H1 (cell line): ENCODE data around the gene OSBPL6. TPM values are rescaled to one million over a fixed set of nuclear protein-coding genes. Genes with fewer than 3 reads are reported as not detected.

Experiments
- CTCF ChIA-PET: fragments of 300-600 bp; sonication (Branson Sonifier 250); formaldehyde crosslinking; loops from one replicate; lab custom pipeline; 2021; ENCODE audit not compliant: partially characterized antibody; lab: Charles Lee
- POLR2A ChIA-PET: fragments of 300-600 bp; sonication (Branson Sonifier 250); formaldehyde crosslinking; loops from one replicate; lab custom pipeline; 2021; ENCODE audit warnings: inconsistent platforms; ENCODE audit not compliant: partially characterized antibody; lab: Charles Lee
- DNase-seq, 2 experiments: peaks; one replicate each; pipeline versions ENCODE4 v3.0.0 to v3.0.0-alpha.2; 2010 to 2022; ENCODE audit warnings: low spot score in 2 of 2, low read depth in 1 of 2, mixed read lengths in 1 of 2
- FAIRE-seq: peaks from 2 replicates; lab custom pipeline; 2011; peaks lifted over from hg19 to GRCh38; lab: Jason Lieb, UNC
- H2AFZ ChIP-seq: 2 replicates; pipeline ENCODE4 v1.8.1; 2012; ENCODE audit warnings: low read length, inconsistent platforms
- H2AK5ac ChIP-seq: 2 replicates; pipeline ENCODE4 v1.6.1; 2013; ENCODE audit warnings: low read depth, low read length
- H2BK120ac ChIP-seq: replicated peaks from 2 replicates; pipeline ENCODE3; 2013; ENCODE audit warnings: low read depth, low read length, inconsistent platforms
- H2BK12ac ChIP-seq: 2 replicates; pipeline ENCODE4 v1.6.1; 2013; ENCODE audit warnings: low read depth, low read length
- H2BK15ac ChIP-seq: 2 replicates; pipeline ENCODE4 v1.6.1; 2013; ENCODE audit warnings: low read length
- H2BK20ac ChIP-seq: 2 replicates; pipeline ENCODE4 v1.6.1; 2013; ENCODE audit warnings: low read length
- H2BK5ac ChIP-seq: 2 replicates; pipeline ENCODE4 v1.6.1; 2013; ENCODE audit warnings: low read depth, low read length
- H3K14ac ChIP-seq: 2 replicates; pipeline ENCODE4 v1.6.1; 2013; ENCODE audit warnings: inconsistent platforms; ENCODE audit not compliant: insufficient read length
- H3K18ac ChIP-seq: 2 replicates; pipeline ENCODE4 v1.6.1; 2013; ENCODE audit warnings: low read length; ENCODE audit errors: extremely low read depth
- H3K23ac ChIP-seq: 2 replicates; pipeline ENCODE4 v1.6.1; 2013; ENCODE audit warnings: inconsistent platforms; ENCODE audit not compliant: insufficient read length
- H3K23me2 ChIP-seq: 2 replicates; pipeline ENCODE4 v1.6.1; 2013; ENCODE audit warnings: low read depth, low read length
- H3K27ac ChIP-seq: 2 replicates; pipeline ENCODE4 v1.6.1; 2011; ENCODE audit warnings: low read depth, low read length, inconsistent platforms
- H3K27me3 ChIP-seq, 4 experiments: replicated peaks in 1 of 4; 1 replicate in 1 of 4; 2 replicates in 3 of 4; pipeline versions ENCODE4 v1.6.1 to v1.8.1; 2011 to 2013; ENCODE audit warnings: low read length in 3 of 4, mild to moderate bottlenecking in 3 of 4, inconsistent platforms in 2 of 4, mixed read lengths in 2 of 4, moderate library complexity in 1 of 4; ENCODE audit not compliant: control insufficient read depth in 3 of 4, insufficient read depth in 3 of 4; ENCODE audit errors: extremely low read depth in 1 of 4
- H3K36me3 ChIP-seq, 4 experiments: 2 replicates each; pipeline versions ENCODE4 v1.6.1 to v1.8.1; 2011 to 2013; ENCODE audit warnings: mild to moderate bottlenecking in 4 of 4, low read length in 3 of 4, moderate library complexity in 2 of 4, control low read depth in 1 of 4, inconsistent platforms in 1 of 4; ENCODE audit not compliant: insufficient read depth in 4 of 4, control insufficient read depth in 2 of 4
- H3K4ac ChIP-seq: replicated peaks from 2 replicates; pipeline ENCODE3; 2013; ENCODE audit warnings: low read length, low read depth, mixed read lengths, inconsistent platforms; ENCODE audit not compliant: insufficient read length
- H3K4me1 ChIP-seq, 4 experiments: replicated peaks in 1 of 4; 1 replicate in 1 of 4; 2 replicates in 3 of 4; pipeline versions ENCODE4 v1.6.1 to v1.8.1; 2011 to 2013; ENCODE audit warnings: low read length in 3 of 4, inconsistent platforms in 2 of 4, mixed read lengths in 1 of 4; ENCODE audit not compliant: insufficient read depth in 4 of 4, control insufficient read depth in 3 of 4
- H3K4me2 ChIP-seq, 2 experiments: 2 replicates each; pipeline versions ENCODE4 v1.6.1 to v1.8.1; 2011 to 2013; ENCODE audit warnings: low read depth in 2 of 2, low read length in 2 of 2, control low read depth in 1 of 2, inconsistent platforms in 1 of 2, mild to moderate bottlenecking in 1 of 2; ENCODE audit not compliant: insufficient read depth in 1 of 2
- H3K4me3 ChIP-seq, 4 experiments: fragments of 200-600, 300-600 bp in 1 of 4; sonication (generic), shearing (Covaris generic), sonication (Bioruptor Twin) in 1 of 4; 2 replicates each; pipeline versions ENCODE4 v1.5.1 to v1.8.1; 2011 to 2016; ENCODE audit warnings: low read length in 4 of 4, low read depth in 3 of 4, control low read depth in 2 of 4, inconsistent platforms in 2 of 4, mild to moderate bottlenecking in 2 of 4, mixed read lengths in 1 of 4, moderate library complexity in 1 of 4; ENCODE audit not compliant: insufficient read depth in 2 of 4; ENCODE audit errors: extremely low read depth in 1 of 4
- H3K56ac ChIP-seq: replicated peaks from 2 replicates; pipeline ENCODE3; 2013; ENCODE audit warnings: low read depth, mild to moderate bottlenecking, mixed read lengths, low read length, inconsistent platforms; ENCODE audit not compliant: insufficient read length
- H3K79me1 ChIP-seq: 2 replicates; pipeline ENCODE4 v1.6.1; 2013; ENCODE audit warnings: low read depth, low read length, control low read depth
- H3K79me2 ChIP-seq, 2 experiments: 2 replicates each; pipeline versions ENCODE4 v1.6.1 to v1.8.1; 2012 to 2013; ENCODE audit warnings: low read length in 2 of 2, mild to moderate bottlenecking in 2 of 2, inconsistent platforms in 1 of 2; ENCODE audit not compliant: insufficient read depth in 2 of 2, control insufficient read depth in 1 of 2
- H3K9ac ChIP-seq, 4 experiments: replicated peaks in 1 of 4; 1 replicate in 1 of 4; 2 replicates in 3 of 4; pipeline versions ENCODE4 v1.6.1 to v1.8.1; 2011 to 2013; ENCODE audit warnings: low read depth in 3 of 4, low read length in 3 of 4, control low read depth in 2 of 4, mild to moderate bottlenecking in 2 of 4, moderate library complexity in 2 of 4, inconsistent platforms in 1 of 4; ENCODE audit errors: extremely low read depth in 1 of 4
- H3K9me3 ChIP-seq, 2 experiments: 2 replicates each; pipeline versions ENCODE4 v1.6.1 to v1.8.1; 2012 to 2013; ENCODE audit warnings: mild to moderate bottlenecking in 2 of 2, moderate library complexity in 2 of 2, control low read depth in 1 of 2, inconsistent platforms in 1 of 2, low read depth in 1 of 2, low read length in 1 of 2, mixed read lengths in 1 of 2; ENCODE audit not compliant: insufficient read depth in 2 of 2
- H4K20me1 ChIP-seq, 2 experiments: replicated peaks in 1 of 2; 2 replicates each; pipeline versions ENCODE3 to v1.8.1; 2011 to 2013; ENCODE audit warnings: inconsistent platforms in 2 of 2, low read length in 2 of 2, mild to moderate bottlenecking in 1 of 2; ENCODE audit not compliant: insufficient read depth in 2 of 2, control insufficient read depth in 1 of 2
- H4K5ac ChIP-seq: 2 replicates; pipeline ENCODE4 v1.6.1; 2013; ENCODE audit warnings: low read length, low read depth, mixed read lengths, inconsistent platforms; ENCODE audit not compliant: insufficient read length
- H4K8ac ChIP-seq: 2 replicates; pipeline ENCODE4 v1.8.0; 2013; ENCODE audit warnings: mild to moderate bottlenecking, moderate library complexity, low read length, inconsistent platforms; ENCODE audit not compliant: insufficient read depth; ENCODE audit errors: extremely low read depth
- H4K91ac ChIP-seq: replicated peaks from 2 replicates; pipeline ENCODE3; 2013; ENCODE audit warnings: low read length, mixed read lengths, inconsistent platforms; ENCODE audit not compliant: insufficient read length
- BRCA1 ChIP-seq: IDR thresholded peaks from 2 replicates; pipeline ENCODE4 v1.6.1; 2012; ENCODE audit warnings: low read depth, low read length, improper control_type of control experiment
- CHD1 ChIP-seq: IDR thresholded peaks from 2 replicates; pipeline ENCODE4 v1.6.1; 2012; ENCODE audit warnings: low read depth, low read length, improper control_type of control experiment
- HDAC6 ChIP-seq: IDR thresholded peaks from one replicate; pipeline ENCODE4 v1.7.1; 2012; ENCODE audit warnings: low read depth, mild to moderate bottlenecking, inconsistent platforms, low read length, moderate library complexity
- KDM1A ChIP-seq: fragments of 200-600, 300-600 bp; sonication (generic); IDR thresholded peaks from 2 replicates; pipeline ENCODE4 v1.7.1; 2016; ENCODE audit warnings: mild to moderate bottlenecking, low read length, borderline replicate concordance
- MAFK ChIP-seq: IDR thresholded peaks from 2 replicates; pipeline ENCODE4 v1.6.1; 2012; ENCODE audit warnings: low read depth, mild to moderate bottlenecking, improper control_type of control experiment, low read length
- NANOG ChIP-seq: IDR thresholded peaks from 2 replicates; pipeline ENCODE4 v1.6.1; 2011; ENCODE audit warnings: low read length, low read depth, mild to moderate bottlenecking, inconsistent platforms; ENCODE audit not compliant: insufficient read depth, poor library complexity, severe bottlenecking
- PHF8 ChIP-seq: fragments of 200-600 bp; sonication (generic); conservative IDR thresholded peaks from 2 replicates; pipeline ENCODE4 v1.7.1; 2012; ENCODE audit warnings: low read depth, mild to moderate bottlenecking, inconsistent platforms, low read length, moderate library complexity
- RNF2 ChIP-seq: fragments of 200-900, 300-1000 bp; sonication (generic); IDR thresholded peaks from 2 replicates; pipeline ENCODE4 v1.7.1; 2016; ENCODE audit warnings: borderline replicate concordance, low read depth, mild to moderate bottlenecking, antibody characterized with exemption, low read length; ENCODE audit not compliant: poor library complexity, severe bottlenecking; ENCODE audit errors: missing control alignments
- SAP30 ChIP-seq: fragments of 300-600 bp; sonication (generic); IDR thresholded peaks from 2 replicates; pipeline ENCODE4 v1.7.1; 2012; ENCODE audit warnings: low read length, moderate library complexity, mild to moderate bottlenecking, inconsistent platforms; ENCODE audit not compliant: insufficient read depth, insufficient replicate concordance
- SIX5 ChIP-seq: IDR thresholded peaks from 2 replicates; pipeline ENCODE4 v1.6.1; 2011; ENCODE audit warnings: mild to moderate bottlenecking, low read depth, low read length
- SUZ12 ChIP-seq: fragments of 200-600 bp; sonication (generic); IDR thresholded peaks from 2 replicates; pipeline ENCODE4 v1.6.1; 2012; ENCODE audit warnings: mild to moderate bottlenecking, inconsistent platforms, low read length, moderate library complexity, mixed read lengths
- TAF1 ChIP-seq: IDR thresholded peaks from 2 replicates; pipeline ENCODE4 v1.6.1; 2011; ENCODE audit warnings: mild to moderate bottlenecking, low read depth, low read length
- WGBS, 2 experiments: shearing (Covaris generic) in 1 of 2; methylation state at CpG; one replicate each; pipeline versions ENCODE4 v1.1.6 to v1.1.7; 2013 to 2015; ENCODE audit warnings: low lambda C conversion rate in 2 of 2, mixed read lengths in 2 of 2, inconsistent platforms in 1 of 2, low coverage in 1 of 2, missing lambda C conversion rate in 1 of 2; ENCODE audit not compliant: insufficient replicate concordance in 2 of 2, insufficient coverage in 1 of 2, insufficient read length in 1 of 2; ENCODE audit errors: extremely low coverage in 1 of 2, missing lambda C conversion rate in 1 of 2; 5-methylcytosine and 5-hydroxymethylcytosine counted together
- polyA plus RNA-seq, 7 experiments: library from polyadenylated mRNA; depleted of rRNA in 3 of 7; stranded (reverse) in 5 of 7; unstranded in 2 of 7; fragments of >200 nt in 5 of 7; fragments of 200-250 nt in 2 of 7; gene quantifications; 1 replicate in 5 of 7; 2 replicates in 1 of 7; 4 replicates in 1 of 7; pipeline versions ENCODE4 v1.2.1 to v1.2.3, GENCODE V29; 2011 to 2013; ENCODE audit warnings: missing spikeins in 2 of 7, mixed read lengths in 2 of 7
- total RNA-seq: library from RNA; stranded (reverse); fragmentation: NEBNext Ultra II Directional; extraction: Animal tissue kit (Norgen Biotek cat#: 25700); gene quantifications from 2 replicates; pipeline ENCODE4 v1.2.1, GENCODE V29; 2021

The OSBPL6 gene
- total and polyA plus RNA-seq, 2 of the 8 experiments (the other 6 are each of a cell fraction or from before 2014, with no cell fraction given), result 1.7 to 5.6 TPM

GRCh38 chr2:178284613-178285286, 90.4 kb downstream of the OSBPL6 start:
- Histone ChIP-seq H4K8ac (no peak overlapping the region), H3K56ac (no peak overlapping the region), H2BK20ac (no peak overlapping the region), H3K79me1 (no peaks in the 10 kb centered on the region), H3K18ac (no peak overlapping the region), H2AK5ac (no peak overlapping the region), H4K20me1 (no peaks in the 10 kb centered on the region), H3K4me2 (no peak overlapping the region), H4K5ac (no peak overlapping the region), H4K91ac (no peak overlapping the region), H2AFZ (no peak overlapping the region), H3K4me1 (peaks cover 0 to 6% (median 0%) of the 10 kb centered on the region in 4 experiments; a peak in 1 of 7 replicates), H3K27me3 (no peaks in the 10 kb centered on the region), H3K27ac (no peak overlapping the region), H3K9ac (no peak overlapping the region), H3K4me3 (no peak overlapping the region), H3K23me2 (no peaks in the 10 kb centered on the region), H2BK12ac (no peak overlapping the region), H2BK120ac (no peak overlapping the region), H3K79me2 (no peaks in the 10 kb centered on the region), H3K36me3 (no peaks in the 10 kb centered on the region), H3K14ac (no peak overlapping the region), H2BK15ac (no peak overlapping the region), H3K9me3 (no peaks in the 10 kb centered on the region), H2BK5ac (no peak overlapping the region), H3K23ac (no peak overlapping the region), H3K4ac (no peak overlapping the region)
- POLR2A ChIA-PET, result no interaction called here
- WGBS, 2 experiments, result 85% methylated on average over 4 of the region's 4 CpGs; no CpG with 5 or more reads in 1 of the 2 experiments
- FAIRE-seq, result no peak
- CTCF ChIA-PET, result interaction anchor here (1.0 to 1.4 kb wide), 4 partner anchors 17 to 121 kb away, joined by 3 read pairs; no protein-coding TSS in a partner anchor
- DNase-seq, result no peak
- TF ChIP-seq CHD1 (no peak), MAFK (no peak), SAP30 (no peak), BRCA1 (no peak), KDM1A (no peak), RNF2 (no peak), NANOG (no peak), HDAC6 (no peak), PHF8 (no peak), TAF1 (no peak), SIX5 (no peak), SUZ12 (no peak)
